ENCODE data around the gene TMEM106B. TPM values are rescaled to one million over a fixed set of nuclear protein-coding genes. Genes with fewer than 3 reads are reported as not detected.

TMEM106B gene
- total and polyA plus RNA-seq, 2 of the 8 experiments (the other 6 are each of a cell fraction or from before 2014, with no cell fraction given): 16.0 to 29.1 TPM

GRCh38 chr7:12211054-12211710 lies at the start of gene TMEM106B (continued):
- TF ChIP-seq, protein P1, sequence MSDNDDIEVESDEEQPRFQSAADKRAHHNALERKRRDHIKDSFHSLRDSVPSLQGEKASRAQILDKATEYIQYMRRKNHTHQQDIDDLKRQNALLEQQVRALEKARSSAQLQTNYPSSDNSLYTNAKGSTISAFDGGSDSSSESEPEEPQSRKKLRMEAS (IDR thresholded peaks at IDR 0.05): peak; percentile 94
- TF ChIP-seq BACH1 (IDR thresholded peaks at IDR 0.05; ENCODE audit: low read length): no peak
- TF ChIP-seq TAF7 (optimal IDR thresholded peaks at IDR 0.05; ENCODE audit: borderline replicate concordance, low read depth, low read length): peak; percentile 62
- TF ChIP-seq TCF12 (IDR thresholded peaks at IDR 0.05; ENCODE audit: low read depth, low read length): no peak
- TF ChIP-seq E2F6 (IDR thresholded peaks at IDR 0.05): peak; percentile 94
- peak; percentile 14; the same call in 1 of the 2 replicates for TF ChIP-seq ATF2 (IDR thresholded peaks at IDR 0.05; ENCODE audit: low read length)
- TF ChIP-seq RBBP5 (IDR thresholded peaks at IDR 0.05; ENCODE audit: borderline replicate concordance, low read depth, low read length): peak; percentile 98
- TF ChIP-seq KDM1A (IDR thresholded peaks at IDR 0.05; ENCODE audit: borderline replicate concordance, low read length): no peak
- no peak for TF ChIP-seq NANOG (IDR thresholded peaks at IDR 0.05; ENCODE audit: insufficient read depth, low read depth, low read length, poor library complexity, severe bottlenecking)
- no peak for TF ChIP-seq FOSL1 (IDR thresholded peaks at IDR 0.05; ENCODE audit: insufficient read depth, low read depth, low read length)
- TF ChIP-seq SP2 (IDR thresholded peaks at IDR 0.05; ENCODE audit: low read length): no peak
- TF ChIP-seq JUN (IDR thresholded peaks at IDR 0.05; ENCODE audit: low read depth, low read length): no peak
- TF ChIP-seq POLR2AphosphoS5 (IDR thresholded peaks at IDR 0.05; ENCODE audit: low read depth, low read length): peak; percentile 85
- TF ChIP-seq, protein P2, sequence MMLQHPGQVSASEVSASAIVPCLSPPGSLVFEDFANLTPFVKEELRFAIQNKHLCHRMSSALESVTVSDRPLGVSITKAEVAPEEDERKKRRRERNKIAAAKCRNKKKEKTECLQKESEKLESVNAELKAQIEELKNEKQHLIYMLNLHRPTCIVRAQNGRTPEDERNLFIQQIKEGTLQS (IDR thresholded peaks at IDR 0.05; ENCODE audit: insufficient read depth, low read depth, low read length): no peak; the same call in 1 of the 2 replicates
- no peak for TF ChIP-seq SP1 (IDR thresholded peaks at IDR 0.05; ENCODE audit: low read depth, low read length)
- TF ChIP-seq BCL11A (IDR thresholded peaks at IDR 0.05; ENCODE audit: low read depth in 2 of 2, low read length in 2 of 2): no peak
- TF ChIP-seq SUZ12 (IDR thresholded peaks at IDR 0.05; ENCODE audit: low read length): no peak
- no peak for TF ChIP-seq YY1 (IDR thresholded peaks at IDR 0.05; ENCODE audit: low read depth, low read length)
- TF ChIP-seq GTF2F1 (IDR thresholded peaks at IDR 0.05; ENCODE audit: borderline replicate concordance, low read depth, low read length): 0 out of 2 replicates have a peak, but pooled peaks have one; percentile 35
- TF ChIP-seq EGR1 (IDR thresholded peaks at IDR 0.05; ENCODE audit: borderline replicate concordance, low read depth, low read length): no peak; the same call in 1 of the 2 replicates
- TF ChIP-seq SP4 (IDR thresholded peaks at IDR 0.05; ENCODE audit: low read length): no peak
- TF ChIP-seq ASH2L (IDR thresholded peaks at IDR 0.05; ENCODE audit: low read length): peak; percentile 98

All from H1 (cell line).